ENCODE measurements around the gene BTBD9.

DNA sequence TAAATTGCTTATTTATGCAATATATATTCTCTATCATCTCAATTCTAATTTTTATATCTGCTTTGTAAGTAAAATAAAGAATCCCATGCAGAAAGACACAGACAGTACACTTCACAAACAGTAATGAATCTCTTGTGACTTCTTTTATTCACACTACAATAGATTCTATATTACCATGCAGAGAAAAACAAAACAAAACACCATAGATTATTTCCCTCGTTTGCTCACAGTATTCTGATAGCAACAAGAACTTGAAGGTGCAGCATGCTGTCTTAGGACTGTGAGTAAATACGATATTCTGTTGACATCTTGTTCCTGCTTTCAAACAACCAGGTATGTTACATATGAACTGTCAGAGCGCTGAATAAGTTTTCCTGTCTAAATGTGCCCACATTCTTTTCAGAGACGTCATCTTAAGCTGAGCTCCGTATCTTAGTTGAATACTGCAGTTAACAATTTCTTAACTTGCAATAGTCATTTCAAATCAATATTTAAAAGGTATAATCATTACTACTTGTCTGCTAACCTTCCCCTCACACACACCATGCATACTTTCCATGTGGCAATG lies 140.1 kb downstream of the BTBD9 start:
- TF ChIP-seq, protein P1, sequence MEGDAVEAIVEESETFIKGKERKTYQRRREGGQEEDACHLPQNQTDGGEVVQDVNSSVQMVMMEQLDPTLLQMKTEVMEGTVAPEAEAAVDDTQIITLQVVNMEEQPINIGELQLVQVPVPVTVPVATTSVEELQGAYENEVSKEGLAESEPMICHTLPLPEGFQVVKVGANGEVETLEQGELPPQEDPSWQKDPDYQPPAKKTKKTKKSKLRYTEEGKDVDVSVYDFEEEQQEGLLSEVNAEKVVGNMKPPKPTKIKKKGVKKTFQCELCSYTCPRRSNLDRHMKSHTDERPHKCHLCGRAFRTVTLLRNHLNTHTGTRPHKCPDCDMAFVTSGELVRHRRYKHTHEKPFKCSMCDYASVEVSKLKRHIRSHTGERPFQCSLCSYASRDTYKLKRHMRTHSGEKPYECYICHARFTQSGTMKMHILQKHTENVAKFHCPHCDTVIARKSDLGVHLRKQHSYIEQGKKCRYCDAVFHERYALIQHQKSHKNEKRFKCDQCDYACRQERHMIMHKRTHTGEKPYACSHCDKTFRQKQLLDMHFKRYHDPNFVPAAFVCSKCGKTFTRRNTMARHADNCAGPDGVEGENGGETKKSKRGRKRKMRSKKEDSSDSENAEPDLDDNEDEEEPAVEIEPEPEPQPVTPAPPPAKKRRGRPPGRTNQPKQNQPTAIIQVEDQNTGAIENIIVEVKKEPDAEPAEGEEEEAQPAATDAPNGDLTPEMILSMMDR (IDR thresholded peaks at IDR 0.05) = no peak
- TF ChIP-seq POLR2AphosphoS5 (IDR thresholded peaks at IDR 0.05) (no peak), EP300 (IDR thresholded peaks at IDR 0.05) (no peak)
